Dendritic cell treated with granulocyte-macrophage colony-stimulating factor and Interleukin-4, amounts not matched to agents 40 ng/mL and 50 ng/mL, for 4 days (primary cell): ENCODE results near the gene JAK3.
A peak's percentile ranks its signal among the peaks of the same experiment; 100 is the strongest.

Source experiments
- H3K27ac Mint-ChIP-seq: one replicate; pipeline ENCODE4 v1.8.0; 2022; ENCODE audit warnings: mild to moderate bottlenecking, mixed read lengths
- H3K27me3 Mint-ChIP-seq: one replicate; pipeline ENCODE4 v1.8.0; 2022; ENCODE audit warnings: mild to moderate bottlenecking, mixed read lengths
- H3K36me3 Mint-ChIP-seq: one replicate; pipeline ENCODE4 v1.8.0; 2022; ENCODE audit warnings: low read depth, mixed read lengths
- H3K4me1 Mint-ChIP-seq: one replicate; pipeline ENCODE4 v1.8.0; 2022; ENCODE audit warnings: low read depth, mixed read lengths
- H3K4me3 Mint-ChIP-seq: one replicate; pipeline ENCODE4 v1.8.0; 2022; ENCODE audit warnings: mild to moderate bottlenecking, moderate library complexity, mixed read lengths
- H3K9me3 Mint-ChIP-seq: one replicate; pipeline ENCODE4 v1.8.0; 2022; ENCODE audit warnings: mixed read lengths
- intact Hi-C: fragments of 100-400 bp; cut with micrococcal nuclease; formaldehyde crosslinking; loops from one replicate; pipeline ENCODE4 v1.15.0; 2022

Gene JAK3

DNA sequence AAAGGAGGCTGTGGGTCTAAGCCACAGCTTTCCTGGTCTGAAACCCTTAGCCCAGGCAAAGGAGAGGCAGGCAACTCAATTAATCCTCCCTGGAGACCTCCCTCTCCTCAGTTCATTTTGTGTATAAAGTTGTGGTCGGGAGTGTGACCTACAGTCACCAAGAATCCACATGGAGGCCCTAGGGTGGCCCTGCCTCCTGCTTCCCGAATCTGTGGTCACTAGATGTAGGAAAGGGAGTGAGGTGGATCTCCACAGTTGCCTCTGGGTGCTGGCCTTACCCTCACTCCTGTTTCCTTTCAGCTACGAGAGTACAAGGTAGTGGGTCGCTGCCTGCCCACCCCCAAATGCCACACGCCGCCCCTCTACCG is 13.2 kb upstream of the JAK3 start:
- peaks cover 62% of the 10 kb centered on the region for H3K36me3 Mint-ChIP-seq
- H3K27me3 Mint-ChIP-seq, result peaks cover 3% of the 10 kb centered on the region
- no peaks in the 10 kb centered on the region for H3K9me3 Mint-ChIP-seq
- H3K4me3 Mint-ChIP-seq, result peak overlapping the region; percentile 97
- intact Hi-C loops, result no loop called here
- H3K4me1 Mint-ChIP-seq, result peaks cover 24% of the 10 kb centered on the region
- H3K27ac Mint-ChIP-seq, result peak overlapping the region; percentile 96

DNA sequence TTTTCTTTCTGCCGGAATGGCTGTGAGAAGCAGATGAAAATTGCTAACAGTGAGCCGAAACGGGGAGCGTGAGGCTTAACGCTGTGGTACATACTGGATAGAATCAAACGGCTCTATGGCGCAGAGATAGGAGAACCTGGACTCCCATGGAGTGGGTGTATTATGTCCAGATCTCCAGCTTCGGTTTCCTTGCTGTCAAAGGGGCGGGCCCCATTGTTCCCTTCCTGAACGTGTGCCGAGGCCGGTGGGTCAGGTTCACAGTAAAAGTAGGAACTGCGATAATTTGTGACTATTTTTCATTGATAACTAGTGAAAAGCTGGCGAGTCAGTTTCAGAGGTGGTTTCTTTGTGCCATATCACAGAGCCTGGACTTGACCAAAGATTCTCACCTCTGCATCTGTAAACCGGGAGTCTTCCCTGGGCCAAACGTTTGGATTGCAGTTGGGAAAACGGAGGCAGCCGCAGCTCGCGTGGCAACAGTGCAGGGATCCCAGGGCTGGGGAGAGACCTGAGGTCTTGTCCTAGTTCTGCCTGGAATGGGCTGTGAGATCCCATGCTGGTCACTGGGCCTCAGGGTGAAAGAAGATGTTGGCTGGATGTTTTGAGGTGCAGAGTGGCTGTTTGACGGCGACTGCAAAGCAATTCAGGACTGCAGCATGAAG is 12.7 kb upstream of the JAK3 start:
- no peaks in the 10 kb centered on the region for H3K9me3 Mint-ChIP-seq
- peaks cover 29% of the 10 kb centered on the region for H3K4me1 Mint-ChIP-seq

DNA sequence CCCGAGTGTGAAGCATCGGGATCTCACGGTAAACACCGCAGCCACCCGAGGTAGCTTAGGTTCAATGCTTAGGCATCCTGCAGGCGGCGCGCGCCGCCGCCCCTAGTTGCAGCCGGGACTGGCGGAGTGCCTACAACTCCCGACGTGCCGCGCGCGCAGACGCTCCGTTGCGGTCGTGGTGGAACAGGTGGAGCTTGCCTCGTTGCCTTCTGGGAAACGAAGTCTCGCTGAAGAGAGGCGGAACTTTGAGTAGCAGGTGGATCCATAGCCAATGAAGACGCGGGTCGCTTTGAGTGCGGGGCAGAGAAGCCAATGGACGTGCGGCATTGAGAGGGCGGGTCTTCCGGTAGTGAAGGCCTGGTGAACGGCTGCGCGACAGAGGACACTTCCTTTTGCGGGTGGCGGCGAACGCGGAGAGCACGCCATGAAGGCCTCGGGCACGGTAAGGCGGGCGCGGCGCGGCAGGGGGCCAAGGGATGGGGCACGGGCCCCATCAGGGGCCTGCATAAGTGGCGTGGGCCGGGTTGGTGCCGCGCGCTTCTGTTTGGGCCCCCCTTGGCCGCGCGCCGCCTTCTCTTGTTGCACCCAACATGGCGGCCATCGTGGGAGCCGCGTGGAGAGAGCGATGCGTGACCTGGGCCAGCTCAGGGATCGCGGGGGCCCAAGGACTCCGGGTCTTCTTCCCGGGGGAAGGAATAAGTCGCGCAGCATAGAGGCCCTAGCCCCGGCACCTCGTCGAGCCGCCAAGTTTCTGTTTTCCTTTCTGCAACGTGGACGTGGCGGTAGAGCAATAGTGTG is 11.9 kb upstream of the JAK3 start, which contains the start of gene RPL18A:
RPL18A (plus strand) TSS at position 378 of the 798 bp plus-strand sequence; CDS start at position 425, 47 bp downstream.
- Mint-ChIP-seq H3K9me3 (no peaks in the 10 kb centered on the region), H3K27me3 (peaks cover 3% of the 10 kb centered on the region), H3K27ac (peak within 1 kb of the TSS; percentile 96), H3K4me1 (peaks cover 32% of the 10 kb centered on the region), H3K36me3 (peaks cover 53% of the 10 kb centered on the region), H3K4me3 (peak within 1 kb of the TSS; percentile 97)
- intact Hi-C loops, result loop anchor here (1.0 to 5.0 kb wide), 3 partner anchors 73 to 138 kb away; no protein-coding TSS in a partner anchor

More for the DNA sequence above, 12.7 kb upstream of the JAK3 start:
- peak overlapping the region; percentile 97 for H3K4me3 Mint-ChIP-seq
- H3K27ac Mint-ChIP-seq, result peak overlapping the region; percentile 96
- H3K36me3 Mint-ChIP-seq, result peaks cover 60% of the 10 kb centered on the region
- H3K27me3 Mint-ChIP-seq, result peaks cover 3% of the 10 kb centered on the region
- intact Hi-C loops, result no loop called here

DNA sequence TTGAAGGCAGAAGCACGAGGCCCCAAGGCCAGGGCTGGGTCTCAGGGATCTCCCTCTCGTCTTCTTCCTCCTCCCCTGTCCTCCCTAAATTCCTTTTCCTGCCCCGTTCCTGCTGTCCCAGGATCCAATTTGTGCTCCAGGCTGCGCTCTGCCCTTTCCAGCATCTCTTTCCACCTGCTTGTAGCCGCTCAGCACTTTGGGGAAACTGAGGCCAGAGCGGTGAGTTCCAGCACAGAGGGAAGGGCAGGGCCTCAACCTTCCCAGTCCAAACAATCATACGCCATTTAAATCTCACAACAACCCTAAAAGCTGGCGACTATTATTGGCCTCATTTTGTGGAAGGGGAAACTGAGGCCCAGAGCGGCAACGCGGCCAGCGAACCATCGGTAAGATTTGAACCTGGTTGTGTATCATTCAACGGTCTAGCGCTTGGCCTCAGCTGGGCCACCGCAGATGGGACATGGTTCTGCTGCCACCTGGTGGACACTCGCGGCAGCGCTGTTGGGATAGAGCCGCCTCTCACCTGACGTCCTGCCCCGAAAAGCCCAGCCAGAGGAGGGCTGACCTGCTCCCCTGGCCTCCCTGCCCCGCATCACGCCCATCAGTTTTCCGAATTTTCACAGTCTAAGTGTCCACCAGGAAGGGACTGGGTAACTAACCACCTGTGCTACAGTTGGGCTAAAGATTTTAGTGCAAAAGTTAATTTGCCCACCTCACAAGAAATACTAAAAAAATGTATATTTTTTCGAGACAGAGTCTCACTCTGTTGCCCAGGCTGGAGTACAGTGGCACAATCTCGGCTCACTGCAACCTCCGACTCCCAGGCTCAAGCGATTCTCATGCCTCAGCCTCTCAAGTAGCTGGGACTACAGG is 7.7 kb upstream of the JAK3 start:
- no peak overlapping the region for H3K27ac Mint-ChIP-seq
- peaks cover 3% of the 10 kb centered on the region for H3K27me3 Mint-ChIP-seq
- no peak overlapping the region for H3K4me3 Mint-ChIP-seq
- peaks cover 30% of the 10 kb centered on the region for H3K4me1 Mint-ChIP-seq
- intact Hi-C loops, result loop anchor here (1.0 to 5.0 kb wide), 3 partner anchors 78 to 151 kb away; no protein-coding TSS in a partner anchor
- H3K36me3 Mint-ChIP-seq, result peaks cover 11% of the 10 kb centered on the region
- no peaks in the 10 kb centered on the region for H3K9me3 Mint-ChIP-seq

DNA sequence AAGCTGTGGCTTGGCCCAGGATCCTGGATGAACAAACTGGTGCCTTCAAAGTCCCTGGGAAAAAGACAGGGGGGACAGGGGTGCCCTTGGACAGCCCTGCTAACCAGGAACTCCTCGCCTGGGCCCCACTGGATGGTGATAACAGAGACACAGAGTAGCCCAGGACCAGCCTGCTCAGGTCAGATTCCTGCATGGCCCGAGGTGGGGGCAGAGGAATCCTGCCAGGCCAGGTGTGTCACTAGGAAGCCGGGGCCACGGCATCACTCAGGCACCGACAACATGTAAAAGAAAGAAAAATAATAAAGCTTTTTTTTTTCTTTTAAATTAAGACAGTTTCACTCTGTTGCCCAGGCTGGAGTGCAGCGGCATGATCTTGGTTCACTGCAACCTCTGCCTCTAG is 6.3 kb upstream of the JAK3 start:
- H3K4me3 Mint-ChIP-seq, result no peak overlapping the region

DNA sequence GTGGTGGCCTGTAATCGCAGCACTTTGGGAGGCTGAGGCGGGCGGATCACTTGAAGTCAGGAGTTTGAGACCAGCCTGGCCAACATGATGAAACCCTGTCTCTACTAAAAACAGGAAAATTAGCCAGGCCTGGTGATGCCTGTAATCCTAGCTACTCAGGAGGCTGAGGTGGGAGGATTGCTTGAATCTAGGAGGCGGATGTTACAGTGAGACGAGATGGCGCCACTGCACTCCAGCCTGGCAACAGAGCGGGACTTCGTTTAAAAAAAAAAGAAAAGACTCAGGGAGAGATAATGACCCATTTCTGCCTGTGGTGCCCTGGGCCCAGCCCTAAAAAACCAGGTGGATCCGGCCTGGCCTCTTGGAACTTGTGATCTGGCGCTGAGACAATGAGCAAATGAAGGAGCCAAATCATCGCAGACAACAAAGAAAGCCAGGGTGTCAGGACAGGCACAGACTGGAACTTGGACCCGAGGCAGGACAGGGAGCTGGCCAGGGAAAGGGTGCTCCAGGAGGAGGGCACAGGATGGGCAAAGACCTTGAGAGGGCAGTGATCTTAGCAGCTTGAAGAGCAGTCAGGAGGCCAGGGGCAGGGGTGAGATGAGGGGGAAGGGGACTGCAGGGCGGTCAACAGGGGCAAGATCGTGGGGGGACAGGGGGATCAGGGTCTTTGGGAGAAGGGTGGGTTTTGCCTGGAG is 962 bp upstream of the JAK3 start:
- intact Hi-C loops, result no loop called here
- peaks cover 67% of the 10 kb centered on the region for H3K4me1 Mint-ChIP-seq

More for the DNA sequence above, 6.3 kb upstream of the JAK3 start:
- Mint-ChIP-seq H3K9me3 (no peaks in the 10 kb centered on the region), H3K4me1 (peaks cover 33% of the 10 kb centered on the region), H3K27ac (no peak overlapping the region), H3K36me3 (no peaks in the 10 kb centered on the region), H3K27me3 (peaks cover 3% of the 10 kb centered on the region)
- intact Hi-C loops, result no loop called here

GRCh38 chr19:17846146-17846545 is 1.6 kb downstream of the JAK3 start:
- no peaks in the 10 kb centered on the region for H3K27me3 Mint-ChIP-seq
- no peaks in the 10 kb centered on the region for H3K9me3 Mint-ChIP-seq
- H3K4me3 Mint-ChIP-seq, result no peak overlapping the region
- peaks cover 68% of the 10 kb centered on the region for H3K4me1 Mint-ChIP-seq
- no peak overlapping the region for H3K27ac Mint-ChIP-seq
- intact Hi-C loops, result no loop called here
- H3K36me3 Mint-ChIP-seq, result peaks cover 26% of the 10 kb centered on the region

More for the DNA sequence above, 962 bp upstream of the JAK3 start:
- peaks cover 5% of the 10 kb centered on the region for H3K36me3 Mint-ChIP-seq
- H3K4me3 Mint-ChIP-seq, result no peak overlapping the region
- peak overlapping the region; percentile 95 for H3K27ac Mint-ChIP-seq
- H3K27me3 Mint-ChIP-seq, result no peaks in the 10 kb centered on the region
- no peaks in the 10 kb centered on the region for H3K9me3 Mint-ChIP-seq

DNA sequence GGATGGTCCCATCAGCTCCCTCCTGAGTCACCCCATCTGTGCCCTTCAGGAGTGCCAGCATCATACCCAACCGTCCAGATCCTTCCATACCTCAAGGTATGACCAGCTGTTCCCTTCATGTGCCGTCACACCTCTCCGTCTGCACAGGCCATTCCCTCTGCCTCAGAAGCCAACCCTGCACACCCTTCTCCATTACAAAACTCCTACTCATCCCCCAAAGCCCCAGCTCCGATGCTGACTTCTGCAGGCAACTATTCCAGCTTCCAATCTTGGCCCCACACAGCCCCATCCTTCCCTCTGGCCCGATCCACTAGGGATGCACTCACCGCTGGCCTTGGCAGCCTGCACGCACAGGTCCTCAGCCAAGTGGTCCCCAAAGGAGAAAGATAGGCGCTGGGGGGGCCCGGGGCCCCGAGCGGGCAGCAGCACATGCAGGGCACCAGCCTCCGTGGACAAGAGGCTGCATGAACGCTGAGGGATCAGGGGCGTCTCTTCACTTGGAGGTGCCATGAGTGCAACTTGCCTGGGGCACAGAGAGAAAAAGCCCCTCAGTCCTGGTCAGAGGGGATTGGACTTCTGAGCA is 3.8 kb downstream of the JAK3 start:
- Mint-ChIP-seq H3K36me3 (peaks cover 48% of the 10 kb centered on the region), H3K4me3 (no peak overlapping the region), H3K27me3 (no peaks in the 10 kb centered on the region), H3K9me3 (no peaks in the 10 kb centered on the region), H3K27ac (no peak overlapping the region), H3K4me1 (peaks cover 51% of the 10 kb centered on the region)
- intact Hi-C loops, result no loop called here

- intact Hi-C loops, result no loop called here
- Mint-ChIP-seq H3K4me3 (no peak overlapping the region), H3K9me3 (no peaks in the 10 kb centered on the region), H3K27ac (no peak overlapping the region), H3K36me3 (peaks cover 54% of the 10 kb centered on the region), H3K27me3 (no peaks in the 10 kb centered on the region), H3K4me1 (peaks cover 45% of the 10 kb centered on the region)
These were observed 4.4 kb downstream of the JAK3 start for GRCh38 chr19:17843292-17843827.

GRCh38 chr19:17842663-17843291 is 5.0 kb downstream of the JAK3 start:
- intact Hi-C loops, result no loop called here
- Mint-ChIP-seq H3K4me1 (peaks cover 39% of the 10 kb centered on the region), H3K4me3 (no peak overlapping the region), H3K36me3 (peaks cover 60% of the 10 kb centered on the region), H3K27ac (no peak overlapping the region), H3K9me3 (no peaks in the 10 kb centered on the region), H3K27me3 (no peaks in the 10 kb centered on the region)

- Mint-ChIP-seq H3K4me1 (peaks cover 36% of the 10 kb centered on the region), H3K27me3 (no peaks in the 10 kb centered on the region), H3K9me3 (no peaks in the 10 kb centered on the region), H3K27ac (no peak overlapping the region), H3K4me3 (no peak overlapping the region), H3K36me3 (peaks cover 67% of the 10 kb centered on the region)
- intact Hi-C loops, result no loop called here
These were observed 5.7 kb downstream of the JAK3 start for GRCh38 chr19:17841810-17842662.

DNA sequence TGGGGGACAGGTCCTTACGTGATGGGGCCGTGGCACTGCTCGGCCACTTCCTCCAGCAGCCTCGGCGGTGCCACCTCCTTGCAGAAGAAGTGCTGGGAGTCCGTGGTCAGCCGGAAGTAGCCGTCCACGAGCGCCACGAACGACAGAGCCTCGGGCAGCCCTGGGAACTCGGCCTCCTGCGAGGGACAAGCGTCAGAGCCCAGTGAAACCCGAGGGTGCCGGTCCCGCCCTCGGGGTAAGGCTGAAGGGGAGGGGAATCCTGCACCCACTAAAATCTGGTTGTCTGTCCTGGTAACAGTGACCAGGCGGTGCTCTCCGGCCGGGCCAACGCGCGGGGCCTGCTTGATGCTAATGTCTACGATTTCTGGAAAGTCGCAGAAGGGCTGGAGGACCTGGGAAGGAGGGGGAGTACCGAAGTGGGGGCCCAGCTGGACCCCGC is 6.4 kb downstream of the JAK3 start:
- Mint-ChIP-seq H3K36me3 (peaks cover 73% of the 10 kb centered on the region), H3K9me3 (no peaks in the 10 kb centered on the region), H3K4me1 (peaks cover 34% of the 10 kb centered on the region), H3K4me3 (no peak overlapping the region), H3K27ac (no peak overlapping the region), H3K27me3 (no peaks in the 10 kb centered on the region)
- intact Hi-C loops, result no loop called here
